SK-N-SH (cell line): ENCODE data around the gene NPRL2. TPM values are rescaled to one million over a fixed set of nuclear protein-coding genes. Genes with fewer than 3 reads are reported as not detected.

ENCODE experiments used
- CTCF ChIA-PET: fragments of 300-600, 350-600 bp; formaldehyde crosslinking; extraction: SDS; loops from one replicate; lab custom pipeline; 2021; lab: Yijun Ruan, JAX
- POLR2A ChIA-PET: fragments of 350-600 bp; sonication (Branson Sonifier 250); formaldehyde crosslinking; extraction: SDS; loops from one replicate; lab custom pipeline; 2020; ENCODE audit warnings: antibody characterized with exemption, inconsistent platforms; lab: Yijun Ruan, JAX
- DNase-seq: peaks from one replicate; pipeline ENCODE4 v3.0.0; 2012
- H2AFZ ChIP-seq: fragments of 200-600 bp; sonication (generic); 2 replicates; pipeline ENCODE4 v1.8.1; 2016; ENCODE audit warnings: antibody characterized with exemption, mild to moderate bottlenecking, low read depth
- H3F3A ChIP-seq: fragments of 200-600 bp; sonication (generic); replicated peaks from 2 replicates; pipeline ENCODE3; 2016; ENCODE audit warnings: antibody characterized with exemption, mild to moderate bottlenecking; ENCODE audit not compliant: insufficient read depth
- H3K27ac ChIP-seq, 2 experiments: fragments of 200-500 bp in 1 of 2; fragments of 200-600 bp in 1 of 2; sonication (Bioruptor generic) in 1 of 2; sonication (generic), shearing (Covaris generic) in 1 of 2; 2 replicates each; pipeline versions ENCODE4 v1.5.1 to v1.6.1; 2014 to 2016; ENCODE audit warnings: low read depth in 2 of 2, inconsistent platforms in 1 of 2, low read length in 1 of 2, mild to moderate bottlenecking in 1 of 2, mixed read lengths in 1 of 2
- H3K27me3 ChIP-seq: fragments of 200-600 bp; sonication (generic), shearing (Covaris generic); 2 replicates; pipeline ENCODE4 v1.6.1; 2016; ENCODE audit warnings: mixed run types; ENCODE audit not compliant: insufficient read depth
- H3K36me3 ChIP-seq, 2 experiments: fragments of 200-500 bp in 1 of 2; fragments of 200-600 bp in 1 of 2; sonication (Bioruptor generic) in 1 of 2; sonication (generic) in 1 of 2; replicated peaks in 1 of 2; 2 replicates each; pipeline versions ENCODE3 to v1.5.1; 2014 to 2016; ENCODE audit warnings: low read length in 1 of 2, mild to moderate bottlenecking in 1 of 2; ENCODE audit not compliant: insufficient read depth in 2 of 2, control insufficient read depth in 1 of 2
- H3K4me1 ChIP-seq, 2 experiments: fragments of 200-500 bp in 1 of 2; fragments of 200-600 bp in 1 of 2; sonication (Bioruptor generic) in 1 of 2; sonication (generic), shearing (Covaris generic) in 1 of 2; 2 replicates each; pipeline versions ENCODE4 v1.5.1 to v1.6.1; 2014 to 2016; ENCODE audit warnings: low read depth in 1 of 2, low read length in 1 of 2, mixed run types in 1 of 2; ENCODE audit not compliant: insufficient read depth in 2 of 2, control insufficient read depth in 1 of 2
- H3K4me2 ChIP-seq: fragments of 200-600 bp; sonication (generic), shearing (Covaris generic); 2 replicates; pipeline ENCODE4 v1.6.1; 2017; ENCODE audit warnings: mixed run types
- H3K4me3 ChIP-seq, 2 experiments: fragments of 200-500 bp in 1 of 2; fragments of 200-600 bp in 1 of 2; sonication (Bioruptor generic) in 1 of 2; sonication (generic), shearing (Covaris generic) in 1 of 2; 2 replicates each; pipeline versions ENCODE4 v1.5.1 to v1.8.1; 2014 to 2016; ENCODE audit warnings: low read depth in 2 of 2, inconsistent platforms in 1 of 2, low read length in 1 of 2, mild to moderate bottlenecking in 1 of 2, mixed read lengths in 1 of 2, moderate library complexity in 1 of 2
- H3K79me2 ChIP-seq: fragments of 200-600 bp; sonication (generic); 2 replicates; pipeline ENCODE4 v1.8.1; 2017; ENCODE audit warnings: mild to moderate bottlenecking; ENCODE audit not compliant: insufficient read depth
- H3K9ac ChIP-seq: fragments of 200-600 bp; sonication (generic); 2 replicates; pipeline ENCODE4 v1.6.1; 2017; ENCODE audit warnings: mixed run types
- H3K9me2 ChIP-seq: fragments of 200-600 bp; sonication (generic); 2 replicates; pipeline ENCODE4 v1.6.1; 2017; ENCODE audit warnings: mixed run types
- H3K9me3 ChIP-seq: fragments of 200-600 bp; sonication (generic); 2 replicates; pipeline ENCODE4 v1.6.1; 2017; ENCODE audit warnings: mixed run types, mild to moderate bottlenecking, moderate library complexity
- H4K20me1 ChIP-seq: fragments of 200-600 bp; sonication (generic); 2 replicates; pipeline ENCODE4 v1.6.1; 2017; ENCODE audit warnings: mild to moderate bottlenecking, mixed run types; ENCODE audit not compliant: insufficient read depth
- CHD2 ChIP-seq: fragments of 150-350 bp; IDR thresholded peaks from 2 replicates; pipeline ENCODE4 v1.6.1; 2018; ENCODE audit warnings: low read length; ENCODE audit not compliant: partially characterized antibody
- ELF1 ChIP-seq: IDR thresholded peaks from 2 replicates; pipeline ENCODE4 v1.4.0; 2012
- EP300 ChIP-seq, 2 experiments: IDR thresholded peaks; 2 replicates each; pipeline versions ENCODE4 v1.4.0 to v1.6.1; 2012; ENCODE audit warnings: borderline replicate concordance in 1 of 2, low read depth in 1 of 2, low read length in 1 of 2
- EZH2phosphoT487 ChIP-seq: fragments of 200-600 bp; sonication (generic); IDR thresholded peaks from 2 replicates; pipeline ENCODE4 v1.6.1; 2017; ENCODE audit warnings: low read depth, mixed run types, mild to moderate bottlenecking, antibody characterized with exemption, moderate library complexity, borderline replicate concordance
- FOXM1 ChIP-seq: IDR thresholded peaks from 2 replicates; pipeline ENCODE4 v1.4.0; 2012; ENCODE audit warnings: low read depth, mild to moderate bottlenecking
- GABPA ChIP-seq: IDR thresholded peaks from 2 replicates; pipeline ENCODE4 v1.4.0; 2012; ENCODE audit warnings: low read depth, mild to moderate bottlenecking
- GATA2 ChIP-seq: sonication (generic); formaldehyde crosslinking; IDR thresholded peaks from 2 replicates; pipeline ENCODE4 v1.5.0; 2020; ENCODE audit warnings: mild to moderate bottlenecking, missing genetic modification reagents
- JUND ChIP-seq: IDR thresholded peaks from 2 replicates; pipeline ENCODE4 v1.4.0; 2012
- NFIC ChIP-seq: IDR thresholded peaks from 2 replicates; pipeline ENCODE4 v1.4.0; 2012; ENCODE audit warnings: borderline replicate concordance
- POLR2AphosphoS5 ChIP-seq: IDR thresholded peaks from 2 replicates; pipeline ENCODE4 v1.6.1; 2012; ENCODE audit warnings: low read depth, low read length
- RAD21 ChIP-seq: IDR thresholded peaks from 2 replicates; pipeline ENCODE4 v1.6.1; 2012; ENCODE audit warnings: mild to moderate bottlenecking, low read length
- RCOR1 ChIP-seq: fragments of 150-350 bp; IDR thresholded peaks from 2 replicates; pipeline ENCODE4 v1.6.1; 2017; ENCODE audit warnings: antibody characterized with exemption, low read length
- RFX5 ChIP-seq: IDR thresholded peaks from 2 replicates; pipeline ENCODE4 v1.6.1; 2012; ENCODE audit warnings: mild to moderate bottlenecking, improper control_type of control experiment, low read length
- RXRA ChIP-seq: IDR thresholded peaks from 2 replicates; pipeline ENCODE4 v1.4.0; 2012; ENCODE audit warnings: low read depth, mild to moderate bottlenecking, borderline replicate concordance
- SMC3 ChIP-seq: IDR thresholded peaks from 2 replicates; pipeline ENCODE4 v1.6.1; 2012; ENCODE audit warnings: low read depth, low read length, improper control_type of control experiment
- TAF1 ChIP-seq: IDR thresholded peaks from 2 replicates; pipeline ENCODE4 v1.6.1; 2012; ENCODE audit warnings: low read depth, mild to moderate bottlenecking, low read length, moderate library complexity, borderline replicate concordance
- TEAD4 ChIP-seq: IDR thresholded peaks from 2 replicates; pipeline ENCODE4 v1.4.0; 2012; ENCODE audit warnings: mild to moderate bottlenecking, borderline replicate concordance; ENCODE audit not compliant: insufficient read depth
- YY1 ChIP-seq: IDR thresholded peaks from 2 replicates; pipeline ENCODE4 v1.4.0; 2012; ENCODE audit warnings: low read depth, mild to moderate bottlenecking
- WGBS: methylation state at CpG from one replicate; pipeline ENCODE4 v1.1.6; 2017; ENCODE audit warnings: low lambda C conversion rate; 5-methylcytosine and 5-hydroxymethylcytosine counted together
- polyA plus RNA-seq, 3 experiments: library from polyadenylated mRNA; depleted of rRNA; stranded (reverse); fragments of >200 nt; gene quantifications; 2 replicates each; pipeline ENCODE4 v1.2.3, GENCODE V29; 2012
- TF ChIP-seq, protein P1 (sequence below): IDR thresholded peaks from 2 replicates; pipeline ENCODE4 v1.4.0; 2012; ENCODE audit warnings: low read depth
- TF ChIP-seq, protein P2 (sequence below): fragments of 200-600 bp; sonication (generic); IDR thresholded peaks from 2 replicates; pipeline ENCODE4 v1.6.1; 2017; ENCODE audit warnings: antibody characterized with exemption, mild to moderate bottlenecking, moderate library complexity
- TF ChIP-seq, protein P3 (sequence below): IDR thresholded peaks from 2 replicates; pipeline ENCODE4 v1.6.1; 2012; ENCODE audit warnings: mild to moderate bottlenecking, low read depth, low read length, moderate library complexity

NPRL2 gene
- polyA plus RNA-seq, 1 of the 3 experiments (the other 2 are of a cell fraction) = 43.6 TPM

DNA sequence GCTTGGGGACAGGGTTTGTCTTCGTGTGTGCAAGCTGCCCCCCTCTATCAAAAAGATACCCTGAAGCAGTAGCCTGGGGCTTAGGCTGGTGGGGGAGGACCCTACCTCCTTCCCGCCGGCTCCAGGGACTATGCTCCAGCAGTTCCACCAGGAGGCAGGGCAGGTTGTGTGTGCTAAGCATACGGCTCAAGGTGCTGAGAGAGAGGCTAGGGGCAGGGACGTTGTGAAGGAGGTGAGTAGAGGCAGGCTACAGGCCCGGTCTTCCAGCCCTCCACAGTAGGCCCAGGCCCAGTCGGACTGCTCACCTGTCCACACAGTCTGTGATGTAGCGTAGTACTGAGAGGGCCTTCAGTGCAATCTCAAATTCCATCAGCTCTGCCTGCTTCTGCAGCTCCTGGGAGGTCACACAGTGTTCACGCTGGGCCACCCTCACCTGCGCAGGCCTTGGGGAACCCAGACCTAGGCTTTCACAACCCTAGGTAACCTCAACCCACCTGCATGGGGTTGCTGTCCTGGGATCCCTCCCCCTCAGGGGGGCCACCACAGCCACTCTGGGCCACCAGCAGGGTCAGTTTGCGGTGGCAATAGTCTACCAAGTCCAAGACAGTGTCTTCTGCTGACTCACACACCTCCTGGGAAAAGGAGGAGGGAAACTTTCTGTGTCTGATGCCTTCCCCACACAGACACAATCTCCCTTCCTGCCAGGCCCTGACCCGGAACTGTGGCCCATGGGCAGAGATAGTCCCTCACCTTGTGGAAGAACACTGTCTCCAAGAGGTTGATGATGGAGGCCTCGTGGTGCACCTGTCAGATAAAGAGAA is 7.6 kb downstream of the NPRL2 start (continued):
- TF ChIP-seq, protein P1, sequence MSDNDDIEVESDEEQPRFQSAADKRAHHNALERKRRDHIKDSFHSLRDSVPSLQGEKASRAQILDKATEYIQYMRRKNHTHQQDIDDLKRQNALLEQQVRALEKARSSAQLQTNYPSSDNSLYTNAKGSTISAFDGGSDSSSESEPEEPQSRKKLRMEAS = no peak
- no peak for TF ChIP-seq RCOR1
- no peak for TF ChIP-seq EP300 (IDR thresholded peaks at IDR 0.05; ENCODE audit: borderline replicate concordance in 1 of 2, low read depth in 1 of 2, low read length in 1 of 2)
- TF ChIP-seq NFIC = no peak
- TF ChIP-seq, protein P2, sequence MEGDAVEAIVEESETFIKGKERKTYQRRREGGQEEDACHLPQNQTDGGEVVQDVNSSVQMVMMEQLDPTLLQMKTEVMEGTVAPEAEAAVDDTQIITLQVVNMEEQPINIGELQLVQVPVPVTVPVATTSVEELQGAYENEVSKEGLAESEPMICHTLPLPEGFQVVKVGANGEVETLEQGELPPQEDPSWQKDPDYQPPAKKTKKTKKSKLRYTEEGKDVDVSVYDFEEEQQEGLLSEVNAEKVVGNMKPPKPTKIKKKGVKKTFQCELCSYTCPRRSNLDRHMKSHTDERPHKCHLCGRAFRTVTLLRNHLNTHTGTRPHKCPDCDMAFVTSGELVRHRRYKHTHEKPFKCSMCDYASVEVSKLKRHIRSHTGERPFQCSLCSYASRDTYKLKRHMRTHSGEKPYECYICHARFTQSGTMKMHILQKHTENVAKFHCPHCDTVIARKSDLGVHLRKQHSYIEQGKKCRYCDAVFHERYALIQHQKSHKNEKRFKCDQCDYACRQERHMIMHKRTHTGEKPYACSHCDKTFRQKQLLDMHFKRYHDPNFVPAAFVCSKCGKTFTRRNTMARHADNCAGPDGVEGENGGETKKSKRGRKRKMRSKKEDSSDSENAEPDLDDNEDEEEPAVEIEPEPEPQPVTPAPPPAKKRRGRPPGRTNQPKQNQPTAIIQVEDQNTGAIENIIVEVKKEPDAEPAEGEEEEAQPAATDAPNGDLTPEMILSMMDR = no peak

DNA sequence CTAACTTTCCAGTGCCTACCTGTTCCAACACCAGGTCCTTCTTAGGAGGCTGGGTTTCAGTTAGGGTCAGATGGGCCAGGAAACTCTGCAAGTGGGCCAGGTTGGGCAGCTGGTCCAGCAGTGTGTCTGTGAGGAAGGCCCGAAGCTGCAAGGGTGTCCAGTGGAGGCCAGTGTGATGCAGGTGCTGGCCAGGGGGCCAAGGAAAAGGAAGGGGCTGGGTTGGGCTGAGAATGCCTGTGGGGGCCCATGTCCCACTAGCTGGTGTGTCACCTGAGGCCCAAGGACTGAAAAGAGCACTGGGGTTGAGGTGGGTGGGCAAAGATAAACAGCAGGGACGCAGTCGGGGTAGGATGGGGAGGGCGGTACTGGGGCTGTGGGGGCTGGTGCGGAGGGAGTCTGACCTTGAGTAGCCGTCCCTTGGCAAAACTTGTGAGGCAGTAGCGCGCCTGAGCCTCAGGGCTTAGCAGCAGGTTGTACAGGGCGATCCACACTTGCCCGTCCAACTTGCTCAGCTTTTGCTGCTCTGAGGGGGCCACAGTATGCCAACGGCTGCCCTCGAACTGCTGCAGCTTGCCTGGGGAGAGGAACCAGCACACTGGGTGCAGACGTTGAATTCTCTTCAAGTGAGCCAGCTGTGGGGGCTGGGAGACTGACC is 8.5 kb downstream of the NPRL2 start:
- TF ChIP-seq RXRA = no peak
- no peak for TF ChIP-seq POLR2AphosphoS5
- Histone ChIP-seq H2AFZ (no peak overlapping the region), H3K4me2 (no peak overlapping the region), H3K9ac (no peak overlapping the region), H3K27me3 (no peaks in the 10 kb centered on the region), H3F3A (no peaks in the 10 kb centered on the region), H3K9me3 (no peaks in the 10 kb centered on the region), H3K9me2 (no peaks in the 10 kb centered on the region), H3K79me2 (peaks cover 9% of the 10 kb centered on the region; the same call in 1 of the 2 replicates), H3K36me3 (no peaks in the 10 kb centered on the region), H3K4me3 (no peak overlapping the region), H3K4me1 (peaks cover 5 to 14% of the 10 kb centered on the region in 2 experiments; a peak in 2 of 4 replicates), H3K27ac (no peak overlapping the region), H4K20me1 (no peaks in the 10 kb centered on the region)
- ChIA-PET POLR2A (no interaction called here), CTCF (interaction anchor here (1.3 to 4.7 kb wide), 4 partner anchors 8 to 219 kb away, joined by 3 to 26 read pairs (median 5); partner anchors contain the start of gene NPRL2)
- 80% methylated on average over 6 of the region's 13 CpGs for WGBS
- no peak for DNase-seq

- Histone ChIP-seq H3K27ac (no peak overlapping the region), H3K4me3 (no peak overlapping the region), H3K9me2 (no peaks in the 10 kb centered on the region), H3K4me1 (peaks cover 5 to 14% of the 10 kb centered on the region in 2 experiments; a peak in 2 of 4 replicates), H2AFZ (no peak overlapping the region), H3F3A (no peaks in the 10 kb centered on the region), H3K9ac (no peak overlapping the region), H3K27me3 (no peaks in the 10 kb centered on the region), H3K9me3 (no peaks in the 10 kb centered on the region), H4K20me1 (no peaks in the 10 kb centered on the region), H3K4me2 (no peak overlapping the region), H3K36me3 (no peaks in the 10 kb centered on the region), H3K79me2 (peaks cover 15% of the 10 kb centered on the region)
- no peak for DNase-seq
- 97% methylated on average over 7 of the region's 9 CpGs for WGBS
- ChIA-PET POLR2A (no interaction called here), CTCF (interaction anchor here (1.3 to 4.7 kb wide), 3 partner anchors 9 to 220 kb away, joined by 3 to 26 read pairs (median 3); partner anchors contain the start of gene NPRL2)
- TF ChIP-seq RCOR1 = no peak
- TF ChIP-seq RFX5 = no peak
- TF ChIP-seq SMC3 = no peak
- TF ChIP-seq YY1 = no peak
- TF ChIP-seq TEAD4 = no peak
- no peak for TF ChIP-seq ELF1
- TF ChIP-seq JUND = no peak
- TF ChIP-seq, protein P3, sequence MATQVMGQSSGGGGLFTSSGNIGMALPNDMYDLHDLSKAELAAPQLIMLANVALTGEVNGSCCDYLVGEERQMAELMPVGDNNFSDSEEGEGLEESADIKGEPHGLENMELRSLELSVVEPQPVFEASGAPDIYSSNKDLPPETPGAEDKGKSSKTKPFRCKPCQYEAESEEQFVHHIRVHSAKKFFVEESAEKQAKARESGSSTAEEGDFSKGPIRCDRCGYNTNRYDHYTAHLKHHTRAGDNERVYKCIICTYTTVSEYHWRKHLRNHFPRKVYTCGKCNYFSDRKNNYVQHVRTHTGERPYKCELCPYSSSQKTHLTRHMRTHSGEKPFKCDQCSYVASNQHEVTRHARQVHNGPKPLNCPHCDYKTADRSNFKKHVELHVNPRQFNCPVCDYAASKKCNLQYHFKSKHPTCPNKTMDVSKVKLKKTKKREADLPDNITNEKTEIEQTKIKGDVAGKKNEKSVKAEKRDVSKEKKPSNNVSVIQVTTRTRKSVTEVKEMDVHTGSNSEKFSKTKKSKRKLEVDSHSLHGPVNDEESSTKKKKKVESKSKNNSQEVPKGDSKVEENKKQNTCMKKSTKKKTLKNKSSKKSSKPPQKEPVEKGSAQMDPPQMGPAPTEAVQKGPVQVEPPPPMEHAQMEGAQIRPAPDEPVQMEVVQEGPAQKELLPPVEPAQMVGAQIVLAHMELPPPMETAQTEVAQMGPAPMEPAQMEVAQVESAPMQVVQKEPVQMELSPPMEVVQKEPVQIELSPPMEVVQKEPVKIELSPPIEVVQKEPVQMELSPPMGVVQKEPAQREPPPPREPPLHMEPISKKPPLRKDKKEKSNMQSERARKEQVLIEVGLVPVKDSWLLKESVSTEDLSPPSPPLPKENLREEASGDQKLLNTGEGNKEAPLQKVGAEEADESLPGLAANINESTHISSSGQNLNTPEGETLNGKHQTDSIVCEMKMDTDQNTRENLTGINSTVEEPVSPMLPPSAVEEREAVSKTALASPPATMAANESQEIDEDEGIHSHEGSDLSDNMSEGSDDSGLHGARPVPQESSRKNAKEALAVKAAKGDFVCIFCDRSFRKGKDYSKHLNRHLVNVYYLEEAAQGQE = no peak
- no peak for TF ChIP-seq CHD2
- TF ChIP-seq GATA2 (CRISPR knock-in tag) = no peak
- no peak for TF ChIP-seq RAD21
- TF ChIP-seq FOXM1 = no peak
- TF ChIP-seq GABPA = no peak
- TF ChIP-seq EZH2phosphoT487 = no peak
- no peak for TF ChIP-seq TAF1
These were observed 9.0 kb downstream of the NPRL2 start for GRCh38 chr3:50341537-50341936.
